Measurements from ENCODE around the gene SLC13A1.

DNA sequence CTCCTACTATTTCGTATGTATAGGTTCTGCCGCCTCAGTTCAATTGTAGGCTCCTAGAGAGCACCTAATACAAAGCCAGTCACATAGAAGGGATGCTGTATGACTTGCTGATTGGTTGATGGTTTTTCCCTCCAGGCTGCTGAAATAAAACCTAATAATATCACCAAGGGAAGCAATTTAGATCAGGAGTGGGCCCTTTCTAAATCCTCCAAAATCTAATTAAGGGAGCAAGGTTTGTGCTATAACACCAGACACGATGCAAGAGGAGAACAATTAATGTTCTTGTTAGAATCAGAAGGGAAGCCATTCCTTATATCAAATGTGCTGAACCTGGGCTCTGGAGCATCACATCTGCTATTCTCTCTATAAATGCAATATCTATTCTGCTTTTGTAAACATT lies 42.0 kb upstream of the SLC13A1 start:
- TF ChIP-seq, protein P1, sequence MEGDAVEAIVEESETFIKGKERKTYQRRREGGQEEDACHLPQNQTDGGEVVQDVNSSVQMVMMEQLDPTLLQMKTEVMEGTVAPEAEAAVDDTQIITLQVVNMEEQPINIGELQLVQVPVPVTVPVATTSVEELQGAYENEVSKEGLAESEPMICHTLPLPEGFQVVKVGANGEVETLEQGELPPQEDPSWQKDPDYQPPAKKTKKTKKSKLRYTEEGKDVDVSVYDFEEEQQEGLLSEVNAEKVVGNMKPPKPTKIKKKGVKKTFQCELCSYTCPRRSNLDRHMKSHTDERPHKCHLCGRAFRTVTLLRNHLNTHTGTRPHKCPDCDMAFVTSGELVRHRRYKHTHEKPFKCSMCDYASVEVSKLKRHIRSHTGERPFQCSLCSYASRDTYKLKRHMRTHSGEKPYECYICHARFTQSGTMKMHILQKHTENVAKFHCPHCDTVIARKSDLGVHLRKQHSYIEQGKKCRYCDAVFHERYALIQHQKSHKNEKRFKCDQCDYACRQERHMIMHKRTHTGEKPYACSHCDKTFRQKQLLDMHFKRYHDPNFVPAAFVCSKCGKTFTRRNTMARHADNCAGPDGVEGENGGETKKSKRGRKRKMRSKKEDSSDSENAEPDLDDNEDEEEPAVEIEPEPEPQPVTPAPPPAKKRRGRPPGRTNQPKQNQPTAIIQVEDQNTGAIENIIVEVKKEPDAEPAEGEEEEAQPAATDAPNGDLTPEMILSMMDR (IDR thresholded peaks at IDR 0.05; ENCODE audit: low read depth, low read length, poor library complexity, severe bottlenecking) = no peak
- no peak for TF ChIP-seq EZH2phosphoT487 (IDR thresholded peaks at IDR 0.05; ENCODE audit: borderline replicate concordance, low read length)

Data from DOHH2 (cell line).